HepG2 (cell line): Measurements from ENCODE around the gene CAPN10. TPM values are rescaled to one million over a fixed set of nuclear protein-coding genes. Genes with fewer than 3 reads are reported as not detected.
A peak's percentile ranks its signal among the peaks of the same experiment; 100 is the strongest.

Source experiments
- ARID3A ChIP-seq: IDR thresholded peaks from 2 replicates; pipeline ENCODE4 v1.6.1; 2012; ENCODE audit warnings: low read depth, low read length, improper control_type of control experiment
- CBX1 ChIP-seq: IDR thresholded peaks from one replicate; pipeline ENCODE4 v1.6.1; 2016; ENCODE audit warnings: antibody characterized with exemption, low read depth
- E2F5 ChIP-seq: sonication (generic); formaldehyde crosslinking; conservative IDR thresholded peaks from 2 replicates; pipeline ENCODE4 v1.4.0; 2020; ENCODE audit warnings: missing genetic modification reagents
- FLYWCH1 ChIP-seq: sonication (generic); formaldehyde crosslinking; IDR thresholded peaks from 2 replicates; pipeline ENCODE4 v1.8.1; 2023; ENCODE audit warnings: mild to moderate bottlenecking, missing genetic modification reagents
- GFI1 ChIP-seq: sonication (generic); formaldehyde crosslinking; IDR thresholded peaks from 2 replicates; pipeline ENCODE4 v1.5.0; 2020; ENCODE audit warnings: missing genetic modification reagents, mild to moderate bottlenecking, borderline replicate concordance
- GLMP ChIP-seq: sonication (generic); formaldehyde crosslinking; IDR thresholded peaks from 2 replicates; pipeline ENCODE4 v1.9.0; 2021; ENCODE audit warnings: missing genetic modification reagents, mild to moderate bottlenecking, borderline replicate concordance
- HIC2 ChIP-seq: sonication (generic); formaldehyde crosslinking; IDR thresholded peaks from 2 replicates; pipeline ENCODE4 v1.9.0; 2022; ENCODE audit warnings: low read depth, missing genetic modification reagents
- RCOR2 ChIP-seq: IDR thresholded peaks from 2 replicates; pipeline ENCODE4 v1.6.1; 2016; ENCODE audit warnings: missing biosample characterization, missing genetic modification reagents
- SOX6 ChIP-seq, 2 experiments: fragments of 450-650 bp in 1 of 2; sonication (generic) in 1 of 2; formaldehyde crosslinking in 1 of 2; IDR thresholded peaks; 2 replicates each; pipeline versions ENCODE4 v1.4.0 to v1.6.1; 2017 to 2020; ENCODE audit warnings: antibody characterized with exemption in 1 of 2, mild to moderate bottlenecking in 1 of 2, missing genetic modification reagents in 1 of 2
- SP140L ChIP-seq: sonication (generic); formaldehyde crosslinking; IDR thresholded peaks from 2 replicates; pipeline ENCODE4 v1.4.0; 2020; ENCODE audit warnings: missing genetic modification reagents, borderline replicate concordance
- TCF12 ChIP-seq, 2 experiments: fragments of 450-650 bp in 1 of 2; sonication (generic) in 1 of 2; formaldehyde crosslinking in 1 of 2; IDR thresholded peaks; 2 replicates each; pipeline versions ENCODE4 v1.6.1 to v1.8.0; 2017 to 2022; ENCODE audit warnings: antibody characterized with exemption in 1 of 2, mild to moderate bottlenecking in 1 of 2, missing genetic modification reagents in 1 of 2, moderate library complexity in 1 of 2
- ZBTB7B ChIP-seq: sonication (generic); formaldehyde crosslinking; IDR thresholded peaks from 2 replicates; pipeline ENCODE4 v1.4.0; 2020; ENCODE audit warnings: missing genetic modification reagents
- ZFAT ChIP-seq: sonication (generic); formaldehyde crosslinking; conservative IDR thresholded peaks from 2 replicates; pipeline ENCODE4 v1.8.1; 2023; ENCODE audit warnings: missing genetic modification reagents, inconsistent platforms
- ZNF496 ChIP-seq: sonication (generic); formaldehyde crosslinking; IDR thresholded peaks from 2 replicates; pipeline ENCODE4 v1.8.1; 2023; ENCODE audit warnings: mild to moderate bottlenecking, moderate library complexity, missing genetic modification reagents; ENCODE audit not compliant: insufficient replicate concordance
- ZNF574 ChIP-seq: sonication (generic); formaldehyde crosslinking; IDR thresholded peaks from 2 replicates; pipeline ENCODE4 v1.4.0; 2020; ENCODE audit warnings: missing genetic modification reagents
- ZNF776 ChIP-seq: sonication (generic); formaldehyde crosslinking; IDR thresholded peaks from 2 replicates; pipeline ENCODE4 v1.4.0; 2020; ENCODE audit warnings: mild to moderate bottlenecking, missing genetic modification reagents
- ZNF781 ChIP-seq: sonication (generic); formaldehyde crosslinking; IDR thresholded peaks from 2 replicates; pipeline ENCODE4 v1.5.1; 2020; ENCODE audit warnings: borderline replicate concordance, mild to moderate bottlenecking, missing genetic modification reagents; ENCODE audit errors: not compliant biosample characterization
- ZNF878 ChIP-seq: sonication (generic); formaldehyde crosslinking; IDR thresholded peaks from 2 replicates; pipeline ENCODE4 v1.8.1; 2023; ENCODE audit warnings: mild to moderate bottlenecking, missing genetic modification reagents, moderate library complexity
- polyA plus RNA-seq, 8 experiments: library from polyadenylated mRNA; depleted of rRNA in 3 of 8; stranded (reverse) in 7 of 8; unstranded in 1 of 8; fragments of >200 nt; fragmentation: Illumina TruSeq in 4 of 8; extraction: Trizol in 4 of 8; gene quantifications; 2 replicates each; pipeline versions ENCODE4 v1.2.1 to v1.2.3, GENCODE V29; 2011 to 2016; ENCODE audit warnings: low read depth in 4 of 8, missing spikeins in 1 of 8, mixed read lengths in 1 of 8; ENCODE audit not compliant: insufficient read depth in 1 of 8
- total RNA-seq, 5 experiments: library from RNA; depleted of rRNA; stranded (reverse); fragments of >200 nt; fragmentation: Illumina TruSeq; extraction: Trizol; gene quantifications; 2 replicates each; pipeline ENCODE4 v1.2.3, GENCODE V29; 2016; ENCODE audit warnings: low read depth in 1 of 5

Gene CAPN10
- total and polyA plus RNA-seq, 2 of the 13 experiments (the other 11 are each of a cell fraction or from before 2014, with no cell fraction given): 27.6 to 32.4 TPM

- TF ChIP-seq ARID3A: peak; percentile 32; the same call in 1 of the 2 replicates
- TF ChIP-seq RCOR2 (CRISPR knock-in tag): peak; percentile 63
- TF ChIP-seq ZNF781 (CRISPR knock-in tag): peak; percentile 59
- peak; percentile 88 for TF ChIP-seq HIC2 (CRISPR knock-in tag)
- TF ChIP-seq SOX6 (IDR thresholded peaks at IDR 0.05): no peak
- peak; percentile 90 for TF ChIP-seq SOX6 (CRISPR knock-in tag; IDR thresholded peaks at IDR 0.05)
- TF ChIP-seq CBX1: peak; percentile 75
- TF ChIP-seq GFI1 (CRISPR knock-in tag): peak; percentile 75; the same call in 1 of the 2 replicates
- TF ChIP-seq FLYWCH1 (CRISPR knock-in tag): no peak
- peak; percentile 89 for TF ChIP-seq ZBTB7B (CRISPR knock-in tag)
- TF ChIP-seq ZFAT (CRISPR knock-in tag): no peak
- no peak for TF ChIP-seq GLMP (CRISPR knock-in tag)
- TF ChIP-seq ZNF574 (CRISPR knock-in tag): peak; percentile 81
- TF ChIP-seq SP140L: no peak
- TF ChIP-seq ZNF878 (CRISPR knock-in tag): no peak
- peak; percentile 94 for TF ChIP-seq ZNF776 (CRISPR knock-in tag)
- TF ChIP-seq ZNF496 (CRISPR knock-in tag): no peak
- TF ChIP-seq TCF12 (IDR thresholded peaks at IDR 0.05): no peak
- peak; percentile 86; the same call in 1 of the 2 replicates for TF ChIP-seq TCF12 (CRISPR knock-in tag; IDR thresholded peaks at IDR 0.05)
- TF ChIP-seq E2F5 (CRISPR knock-in tag): no peak
Observed at GRCh38 chr2:240626531-240627300, 40.2 kb downstream of the CAPN10 start (continued).
